H1 (cell line): Measurements from ENCODE around the gene RAVER2. TPM values are rescaled to one million over a fixed set of nuclear protein-coding genes. Genes with fewer than 3 reads are reported as not detected.
"Not testable (repeated sequence)": the region's sequence is repeated elsewhere in the genome, so short reads cannot be mapped to it uniquely, and the experiment has no call there.

Experiments used
- CTCF ChIA-PET: fragments of 300-600 bp; sonication (Branson Sonifier 250); formaldehyde crosslinking; loops from one replicate; lab custom pipeline; 2021; ENCODE audit not compliant: partially characterized antibody; lab: Charles Lee
- POLR2A ChIA-PET: fragments of 300-600 bp; sonication (Branson Sonifier 250); formaldehyde crosslinking; loops from one replicate; lab custom pipeline; 2021; ENCODE audit warnings: inconsistent platforms; ENCODE audit not compliant: partially characterized antibody; lab: Charles Lee
- DNase-seq, 2 experiments: peaks; one replicate each; pipeline versions ENCODE4 v3.0.0 to v3.0.0-alpha.2; 2010 to 2022; ENCODE audit warnings: low spot score in 2 of 2, low read depth in 1 of 2, mixed read lengths in 1 of 2
- FAIRE-seq: peaks from 2 replicates; lab custom pipeline; 2011; peaks lifted over from hg19 to GRCh38; lab: Jason Lieb, UNC
- H2AFZ ChIP-seq: 2 replicates; pipeline ENCODE4 v1.8.1; 2012; ENCODE audit warnings: low read length, inconsistent platforms
- H2AK5ac ChIP-seq: 2 replicates; pipeline ENCODE4 v1.6.1; 2013; ENCODE audit warnings: low read depth, low read length
- H2BK120ac ChIP-seq: replicated peaks from 2 replicates; pipeline ENCODE3; 2013; ENCODE audit warnings: low read depth, low read length, inconsistent platforms
- H2BK12ac ChIP-seq: 2 replicates; pipeline ENCODE4 v1.6.1; 2013; ENCODE audit warnings: low read depth, low read length
- H2BK15ac ChIP-seq: 2 replicates; pipeline ENCODE4 v1.6.1; 2013; ENCODE audit warnings: low read length
- H2BK20ac ChIP-seq: 2 replicates; pipeline ENCODE4 v1.6.1; 2013; ENCODE audit warnings: low read length
- H2BK5ac ChIP-seq: 2 replicates; pipeline ENCODE4 v1.6.1; 2013; ENCODE audit warnings: low read depth, low read length
- H3K14ac ChIP-seq: 2 replicates; pipeline ENCODE4 v1.6.1; 2013; ENCODE audit warnings: inconsistent platforms; ENCODE audit not compliant: insufficient read length
- H3K18ac ChIP-seq: 2 replicates; pipeline ENCODE4 v1.6.1; 2013; ENCODE audit warnings: low read length; ENCODE audit errors: extremely low read depth
- H3K23ac ChIP-seq: 2 replicates; pipeline ENCODE4 v1.6.1; 2013; ENCODE audit warnings: inconsistent platforms; ENCODE audit not compliant: insufficient read length
- H3K23me2 ChIP-seq: 2 replicates; pipeline ENCODE4 v1.6.1; 2013; ENCODE audit warnings: low read depth, low read length
- H3K27ac ChIP-seq: 2 replicates; pipeline ENCODE4 v1.6.1; 2011; ENCODE audit warnings: low read depth, low read length, inconsistent platforms
- H3K27me3 ChIP-seq, 4 experiments: replicated peaks in 1 of 4; 1 replicate in 1 of 4; 2 replicates in 3 of 4; pipeline versions ENCODE4 v1.6.1 to v1.8.1; 2011 to 2013; ENCODE audit warnings: low read length in 3 of 4, mild to moderate bottlenecking in 3 of 4, inconsistent platforms in 2 of 4, mixed read lengths in 2 of 4, moderate library complexity in 1 of 4; ENCODE audit not compliant: control insufficient read depth in 3 of 4, insufficient read depth in 3 of 4; ENCODE audit errors: extremely low read depth in 1 of 4
- H3K36me3 ChIP-seq, 4 experiments: 2 replicates each; pipeline versions ENCODE4 v1.6.1 to v1.8.1; 2011 to 2013; ENCODE audit warnings: mild to moderate bottlenecking in 4 of 4, low read length in 3 of 4, moderate library complexity in 2 of 4, control low read depth in 1 of 4, inconsistent platforms in 1 of 4; ENCODE audit not compliant: insufficient read depth in 4 of 4, control insufficient read depth in 2 of 4
- H3K4ac ChIP-seq: replicated peaks from 2 replicates; pipeline ENCODE3; 2013; ENCODE audit warnings: low read length, low read depth, mixed read lengths, inconsistent platforms; ENCODE audit not compliant: insufficient read length
- H3K4me1 ChIP-seq, 4 experiments: replicated peaks in 1 of 4; 1 replicate in 1 of 4; 2 replicates in 3 of 4; pipeline versions ENCODE4 v1.6.1 to v1.8.1; 2011 to 2013; ENCODE audit warnings: low read length in 3 of 4, inconsistent platforms in 2 of 4, mixed read lengths in 1 of 4; ENCODE audit not compliant: insufficient read depth in 4 of 4, control insufficient read depth in 3 of 4
- H3K4me2 ChIP-seq, 2 experiments: 2 replicates each; pipeline versions ENCODE4 v1.6.1 to v1.8.1; 2011 to 2013; ENCODE audit warnings: low read depth in 2 of 2, low read length in 2 of 2, control low read depth in 1 of 2, inconsistent platforms in 1 of 2, mild to moderate bottlenecking in 1 of 2; ENCODE audit not compliant: insufficient read depth in 1 of 2
- H3K4me3 ChIP-seq, 4 experiments: fragments of 200-600, 300-600 bp in 1 of 4; sonication (generic), shearing (Covaris generic), sonication (Bioruptor Twin) in 1 of 4; 2 replicates each; pipeline versions ENCODE4 v1.5.1 to v1.8.1; 2011 to 2016; ENCODE audit warnings: low read length in 4 of 4, low read depth in 3 of 4, control low read depth in 2 of 4, inconsistent platforms in 2 of 4, mild to moderate bottlenecking in 2 of 4, mixed read lengths in 1 of 4, moderate library complexity in 1 of 4; ENCODE audit not compliant: insufficient read depth in 2 of 4; ENCODE audit errors: extremely low read depth in 1 of 4
- H3K56ac ChIP-seq: replicated peaks from 2 replicates; pipeline ENCODE3; 2013; ENCODE audit warnings: low read depth, mild to moderate bottlenecking, mixed read lengths, low read length, inconsistent platforms; ENCODE audit not compliant: insufficient read length
- H3K79me1 ChIP-seq: 2 replicates; pipeline ENCODE4 v1.6.1; 2013; ENCODE audit warnings: low read depth, low read length, control low read depth
- H3K79me2 ChIP-seq, 2 experiments: 2 replicates each; pipeline versions ENCODE4 v1.6.1 to v1.8.1; 2012 to 2013; ENCODE audit warnings: low read length in 2 of 2, mild to moderate bottlenecking in 2 of 2, inconsistent platforms in 1 of 2; ENCODE audit not compliant: insufficient read depth in 2 of 2, control insufficient read depth in 1 of 2
- H3K9ac ChIP-seq, 4 experiments: replicated peaks in 1 of 4; 1 replicate in 1 of 4; 2 replicates in 3 of 4; pipeline versions ENCODE4 v1.6.1 to v1.8.1; 2011 to 2013; ENCODE audit warnings: low read depth in 3 of 4, low read length in 3 of 4, control low read depth in 2 of 4, mild to moderate bottlenecking in 2 of 4, moderate library complexity in 2 of 4, inconsistent platforms in 1 of 4; ENCODE audit errors: extremely low read depth in 1 of 4
- H3K9me3 ChIP-seq, 2 experiments: 2 replicates each; pipeline versions ENCODE4 v1.6.1 to v1.8.1; 2012 to 2013; ENCODE audit warnings: mild to moderate bottlenecking in 2 of 2, moderate library complexity in 2 of 2, control low read depth in 1 of 2, inconsistent platforms in 1 of 2, low read depth in 1 of 2, low read length in 1 of 2, mixed read lengths in 1 of 2; ENCODE audit not compliant: insufficient read depth in 2 of 2
- H4K20me1 ChIP-seq, 2 experiments: replicated peaks in 1 of 2; 2 replicates each; pipeline versions ENCODE3 to v1.8.1; 2011 to 2013; ENCODE audit warnings: inconsistent platforms in 2 of 2, low read length in 2 of 2, mild to moderate bottlenecking in 1 of 2; ENCODE audit not compliant: insufficient read depth in 2 of 2, control insufficient read depth in 1 of 2
- H4K5ac ChIP-seq: 2 replicates; pipeline ENCODE4 v1.6.1; 2013; ENCODE audit warnings: low read length, low read depth, mixed read lengths, inconsistent platforms; ENCODE audit not compliant: insufficient read length
- H4K8ac ChIP-seq: 2 replicates; pipeline ENCODE4 v1.8.0; 2013; ENCODE audit warnings: mild to moderate bottlenecking, moderate library complexity, low read length, inconsistent platforms; ENCODE audit not compliant: insufficient read depth; ENCODE audit errors: extremely low read depth
- H4K91ac ChIP-seq: replicated peaks from 2 replicates; pipeline ENCODE3; 2013; ENCODE audit warnings: low read length, mixed read lengths, inconsistent platforms; ENCODE audit not compliant: insufficient read length
- WGBS, 2 experiments: shearing (Covaris generic) in 1 of 2; methylation state at CpG; one replicate each; pipeline versions ENCODE4 v1.1.6 to v1.1.7; 2013 to 2015; ENCODE audit warnings: low lambda C conversion rate in 2 of 2, mixed read lengths in 2 of 2, inconsistent platforms in 1 of 2, low coverage in 1 of 2, missing lambda C conversion rate in 1 of 2; ENCODE audit not compliant: insufficient replicate concordance in 2 of 2, insufficient coverage in 1 of 2, insufficient read length in 1 of 2; ENCODE audit errors: extremely low coverage in 1 of 2, missing lambda C conversion rate in 1 of 2; 5-methylcytosine and 5-hydroxymethylcytosine counted together
- polyA plus RNA-seq, 7 experiments: library from polyadenylated mRNA; depleted of rRNA in 3 of 7; stranded (reverse) in 5 of 7; unstranded in 2 of 7; fragments of >200 nt in 5 of 7; fragments of 200-250 nt in 2 of 7; gene quantifications; 1 replicate in 5 of 7; 2 replicates in 1 of 7; 4 replicates in 1 of 7; pipeline versions ENCODE4 v1.2.1 to v1.2.3, GENCODE V29; 2011 to 2013; ENCODE audit warnings: missing spikeins in 2 of 7, mixed read lengths in 2 of 7
- total RNA-seq: library from RNA; stranded (reverse); fragmentation: NEBNext Ultra II Directional; extraction: Animal tissue kit (Norgen Biotek cat#: 25700); gene quantifications from 2 replicates; pipeline ENCODE4 v1.2.1, GENCODE V29; 2021

Gene RAVER2
- total and polyA plus RNA-seq, 2 of the 8 experiments (the other 6 are each of a cell fraction or from before 2014, with no cell fraction given): 10.5 to 19.5 TPM

DNA sequence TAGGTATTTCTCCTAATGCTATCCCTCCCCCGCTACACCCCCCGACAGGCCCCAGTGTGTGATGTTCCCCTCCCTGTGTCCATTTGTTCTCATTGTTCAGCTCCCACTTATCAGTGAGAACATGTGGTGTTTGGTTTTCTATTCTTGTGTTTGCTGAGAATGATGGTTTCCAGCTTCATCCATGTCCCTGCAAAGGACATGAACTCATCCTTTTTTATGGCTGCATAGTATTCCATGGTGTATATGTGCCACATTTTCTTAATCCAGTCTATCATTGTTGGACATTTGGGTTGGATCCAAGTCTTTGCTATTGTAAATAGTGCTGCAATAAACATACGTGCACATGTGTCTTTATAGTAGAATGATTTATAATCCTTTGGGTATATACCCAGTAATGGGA, 28.4 kb downstream of the RAVER2 start:
- H3K9me3 ChIP-seq, POLR2A ChIA-PET, H3K27ac ChIP-seq, H3K4me2 ChIP-seq, H4K91ac ChIP-seq, H3K4me1 ChIP-seq, H3K56ac ChIP-seq, H4K20me1 ChIP-seq, H2BK5ac ChIP-seq, H4K8ac ChIP-seq, H2BK120ac ChIP-seq, FAIRE-seq, H3K9ac ChIP-seq, H3K79me2 ChIP-seq, H2BK12ac ChIP-seq, H3K18ac ChIP-seq, H3K4me3 ChIP-seq, H3K23me2 ChIP-seq, H2AK5ac ChIP-seq, H2BK15ac ChIP-seq, H3K14ac ChIP-seq, H2AFZ ChIP-seq, H3K4ac ChIP-seq, H4K5ac ChIP-seq, H2BK20ac ChIP-seq, DNase-seq, H3K79me1 ChIP-seq, H3K27me3 ChIP-seq, H3K23ac ChIP-seq: not testable (repeated sequence)
- CTCF ChIA-PET: interaction anchor here (1.0 to 2.1 kb wide), 3 partner anchors 22 to 51 kb away, joined by 3 to 4 read pairs (median 3); no protein-coding TSS in a partner anchor
- H3K36me3 ChIP-seq: peaks cover 0 to 12% (median 5%) of the 10 kb centered on the region in 4 experiments; a peak in 3 of 8 replicates
- WGBS, 2 experiments: 97% methylated on average over 3 of the region's 3 CpGs; no CpG with 5 or more reads in 1 of the 2 experiments
